Activated CD4-positive, alpha-beta T cell treated with anti-CD3 and anti-CD28 coated beads, Interleukin-2, amount 50 U/mL, for 24 hours (primary cell): ENCODE results near the gene TNFSF13B.
"Not testable (repeated sequence)": the region's sequence is repeated elsewhere in the genome, so short reads cannot be mapped to it uniquely, and the experiment has no call there.

Experiments
- DNase-seq, 2 donors: peaks; one replicate each; pipeline ENCODE4 v3.0.0-alpha.2; 2020; ENCODE audit warnings: low read depth in 1 of 2, low spot score in 1 of 2

The TNFSF13B gene, protein sequence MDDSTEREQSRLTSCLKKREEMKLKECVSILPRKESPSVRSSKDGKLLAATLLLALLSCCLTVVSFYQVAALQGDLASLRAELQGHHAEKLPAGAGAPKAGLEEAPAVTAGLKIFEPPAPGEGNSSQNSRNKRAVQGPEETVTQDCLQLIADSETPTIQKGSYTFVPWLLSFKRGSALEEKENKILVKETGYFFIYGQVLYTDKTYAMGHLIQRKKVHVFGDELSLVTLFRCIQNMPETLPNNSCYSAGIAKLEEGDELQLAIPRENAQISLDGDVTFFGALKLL

DNA sequence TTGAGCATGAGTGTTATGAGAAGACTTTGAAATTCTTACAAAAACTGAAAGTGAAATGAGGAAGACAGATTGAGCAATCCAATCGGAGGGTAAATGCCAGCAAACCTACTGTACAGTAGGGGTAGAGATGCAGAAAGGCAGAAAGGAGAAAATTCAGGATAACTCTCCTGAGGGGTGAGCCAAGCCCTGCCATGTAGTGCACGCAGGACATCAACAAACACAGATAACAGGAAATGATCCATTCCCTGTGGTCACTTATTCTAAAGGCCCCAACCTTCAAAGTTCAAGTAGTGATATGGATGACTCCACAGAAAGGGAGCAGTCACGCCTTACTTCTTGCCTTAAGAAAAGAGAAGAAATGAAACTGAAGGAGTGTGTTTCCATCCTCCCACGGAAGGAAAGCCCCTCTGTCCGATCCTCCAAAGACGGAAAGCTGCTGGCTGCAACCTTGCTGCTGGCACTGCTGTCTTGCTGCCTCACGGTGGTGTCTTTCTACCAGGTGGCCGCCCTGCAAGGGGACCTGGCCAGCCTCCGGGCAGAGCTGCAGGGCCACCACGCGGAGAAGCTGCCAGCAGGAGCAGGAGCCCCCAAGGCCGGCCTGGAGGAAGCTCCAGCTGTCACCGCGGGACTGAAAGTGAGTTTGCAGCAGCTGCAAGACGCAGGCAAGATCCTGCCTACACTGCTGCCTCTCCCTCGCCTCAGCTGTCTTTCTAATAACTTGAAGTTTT lies at the start of gene TNFSF13B:
Gene TNFSF13B, plus strand, starts transcription at position 118 of the 728 bp plus-strand sequence. Its CDS starts 178 bp downstream, at position 296.
- peak; percentile 17 to 39 for DNase-seq

DNA sequence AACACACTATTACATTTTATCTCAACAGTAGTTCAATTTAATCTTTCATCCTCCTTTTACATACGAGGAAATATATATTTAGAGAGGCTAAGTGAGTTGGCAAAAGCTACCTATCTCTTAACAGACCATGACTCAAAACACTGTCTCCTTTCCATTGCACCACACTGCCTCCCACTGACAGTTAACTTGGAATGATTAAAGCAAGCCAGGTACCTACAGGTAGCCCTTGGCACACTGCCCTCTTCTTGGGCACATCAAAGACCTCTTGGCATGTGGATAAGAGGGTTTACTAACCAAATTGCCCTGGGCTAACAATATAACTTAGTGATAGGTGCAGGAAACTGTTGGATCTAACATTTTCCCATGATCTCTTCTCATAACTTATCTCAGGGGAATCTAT lies 49.5 kb upstream of the TNFSF13B start:
- DNase-seq = no peak

DNA sequence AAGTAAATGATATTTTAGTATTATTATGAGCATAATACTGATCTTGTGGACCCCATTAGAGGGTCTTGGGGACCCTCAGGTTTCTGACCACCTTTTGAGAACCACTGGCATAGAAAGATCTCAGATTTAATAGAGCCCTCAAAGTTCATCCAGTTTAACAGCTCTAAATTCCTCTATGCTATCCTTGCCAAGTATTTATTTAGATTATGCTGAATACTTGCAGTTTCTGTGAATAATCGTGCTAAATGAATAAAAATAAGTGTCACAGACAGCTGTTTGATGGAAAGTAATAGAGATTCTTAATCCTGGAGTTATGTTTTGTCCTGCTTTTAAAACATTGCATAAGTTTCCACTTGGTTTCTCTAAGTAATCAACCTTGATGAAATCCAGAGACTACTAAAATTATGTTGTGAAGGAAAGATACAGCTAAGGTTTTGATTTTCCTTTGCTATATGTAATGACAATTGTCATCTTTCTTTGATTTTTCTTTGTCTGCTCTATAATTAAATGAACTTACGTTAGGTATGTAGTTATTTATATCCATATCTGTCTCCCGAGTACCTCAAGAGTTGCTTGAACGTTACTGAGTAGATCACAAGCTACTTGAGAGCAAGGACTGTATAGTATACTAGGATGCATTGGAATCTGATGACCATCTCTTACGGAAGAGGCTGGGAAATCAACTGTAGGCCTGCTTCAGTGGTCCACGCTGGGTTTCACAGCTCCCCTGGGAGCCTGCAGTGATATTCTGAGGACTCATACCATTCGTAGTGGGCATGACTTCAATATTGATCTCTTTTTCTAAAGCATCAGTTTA lies 45.6 kb upstream of the TNFSF13B start:
- no peak for DNase-seq

DNA sequence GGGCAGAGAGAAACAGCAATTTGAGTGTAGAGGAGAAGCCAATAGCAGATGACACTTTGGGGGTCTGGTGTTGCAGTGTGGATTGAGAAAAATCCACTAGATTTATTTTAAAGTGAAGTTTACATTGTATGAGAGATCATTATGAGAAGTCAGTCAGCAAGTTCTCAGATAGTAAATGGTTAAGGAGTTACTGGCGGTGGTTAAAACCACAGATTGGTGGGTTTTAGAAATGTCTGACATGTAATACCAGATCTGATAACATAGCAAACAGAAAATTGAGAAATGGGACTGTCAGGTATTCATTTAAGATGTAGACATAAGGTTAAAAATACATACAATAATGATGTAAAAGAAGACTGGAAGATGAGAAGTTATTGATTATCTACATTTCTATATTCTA lies 44.1 kb upstream of the TNFSF13B start:
- DNase-seq = no peak

DNA sequence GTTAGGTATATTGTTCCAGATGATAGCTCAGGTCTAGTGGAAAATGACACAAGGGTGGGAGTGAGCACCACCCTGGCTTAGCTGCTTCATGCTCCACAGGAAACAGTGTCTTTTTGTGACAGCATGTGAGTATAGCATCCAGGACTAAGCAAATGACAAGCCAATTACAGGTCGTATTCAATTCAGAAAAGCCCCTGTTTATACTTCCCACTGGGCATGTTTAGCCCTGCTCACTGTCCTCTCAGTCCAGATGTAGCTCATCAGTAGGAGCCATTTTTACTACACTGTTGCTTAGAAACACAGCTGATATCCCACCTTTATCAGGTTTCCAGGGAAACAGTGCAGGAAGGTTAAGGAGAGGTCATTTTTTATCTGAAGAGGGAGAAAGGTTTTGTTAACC lies 43.3 kb upstream of the TNFSF13B start:
- DNase-seq = no peak

DNA sequence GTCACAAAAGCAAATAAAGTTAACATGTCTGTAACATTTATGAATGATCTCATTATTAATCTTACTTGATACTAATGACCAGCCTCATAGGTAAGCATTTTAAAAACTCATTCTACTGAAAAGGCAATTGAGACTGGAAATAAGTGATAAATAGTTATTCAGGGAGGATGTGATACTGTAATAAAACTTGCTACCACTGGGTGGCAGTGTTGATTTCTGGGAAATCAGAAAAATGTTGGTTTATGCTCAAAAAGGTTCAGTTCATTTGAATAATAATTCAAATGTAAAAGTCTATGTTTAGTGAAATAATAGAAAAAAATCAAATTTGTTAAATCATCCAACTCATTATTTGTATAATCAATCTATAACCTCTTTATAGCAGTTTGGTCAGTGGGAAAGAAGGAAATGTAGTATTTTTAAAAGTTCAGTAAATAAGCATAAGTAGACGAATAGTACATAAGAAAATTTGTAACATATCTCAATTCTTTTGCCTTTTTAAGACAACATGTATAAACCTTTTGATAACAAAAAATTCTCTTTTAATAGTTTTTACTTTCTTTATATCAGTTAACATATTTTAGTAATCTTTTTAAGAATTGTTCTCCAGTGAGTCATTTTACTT lies 41.8 kb upstream of the TNFSF13B start:
- peak in 1 of 2 donors; percentile 21 for DNase-seq

DNA sequence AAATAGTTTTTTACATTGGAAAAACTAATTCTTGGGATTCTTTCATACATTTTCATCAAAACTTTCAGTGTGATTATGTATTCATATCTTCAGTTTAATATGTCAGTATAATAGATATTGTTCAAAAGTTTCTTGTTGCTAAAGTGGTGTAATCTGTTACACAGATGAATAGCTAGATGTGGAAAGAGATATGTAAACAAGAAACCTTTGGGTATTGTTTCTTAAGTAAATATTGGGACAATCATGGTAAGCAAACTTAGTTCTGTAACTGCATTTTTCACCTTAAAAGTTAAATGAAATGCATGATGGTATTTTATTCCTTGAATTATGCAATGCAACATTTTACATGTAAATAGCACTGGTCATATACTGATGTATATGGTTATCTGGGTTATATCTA lies 39.1 kb upstream of the TNFSF13B start:
- DNase-seq = no peak

DNA sequence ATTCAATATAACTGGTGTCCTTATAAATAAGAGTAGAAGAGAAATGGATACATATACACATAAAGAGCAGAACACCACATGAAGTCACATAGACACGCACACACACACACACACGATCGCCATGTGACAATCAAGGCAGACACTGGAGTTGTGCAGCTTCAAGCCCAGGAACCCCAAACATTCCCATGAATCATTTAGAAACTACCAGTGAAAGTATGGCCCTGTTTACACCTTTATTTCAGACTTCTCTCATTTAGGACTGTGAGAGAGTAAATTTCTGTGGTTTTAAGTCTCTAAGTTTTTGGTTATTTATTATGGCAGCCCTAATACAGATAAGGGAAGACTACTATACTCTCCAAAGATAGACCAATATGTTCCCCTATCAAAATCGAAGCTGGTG lies 20.4 kb upstream of the TNFSF13B start:
- DNase-seq = no peak

DNA sequence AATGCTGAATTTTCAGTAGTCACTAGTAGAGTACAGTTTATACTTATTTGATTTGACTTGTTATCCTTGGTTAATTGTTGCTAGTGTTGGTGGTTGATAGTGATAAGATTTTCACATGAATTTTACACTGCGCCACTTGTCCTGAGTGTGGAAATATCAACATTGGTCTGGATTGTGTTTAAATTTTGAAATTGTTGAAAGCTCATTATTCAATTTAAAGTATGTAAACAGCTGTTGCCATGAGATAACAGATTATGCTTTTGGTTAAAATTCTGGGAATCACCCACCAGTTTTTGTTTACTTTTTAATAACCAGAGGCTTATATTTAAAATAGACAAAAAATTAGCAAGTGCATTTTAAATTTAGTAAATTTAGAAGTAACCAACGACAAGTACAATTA lies 12.3 kb upstream of the TNFSF13B start:
- DNase-seq = no peak

DNA sequence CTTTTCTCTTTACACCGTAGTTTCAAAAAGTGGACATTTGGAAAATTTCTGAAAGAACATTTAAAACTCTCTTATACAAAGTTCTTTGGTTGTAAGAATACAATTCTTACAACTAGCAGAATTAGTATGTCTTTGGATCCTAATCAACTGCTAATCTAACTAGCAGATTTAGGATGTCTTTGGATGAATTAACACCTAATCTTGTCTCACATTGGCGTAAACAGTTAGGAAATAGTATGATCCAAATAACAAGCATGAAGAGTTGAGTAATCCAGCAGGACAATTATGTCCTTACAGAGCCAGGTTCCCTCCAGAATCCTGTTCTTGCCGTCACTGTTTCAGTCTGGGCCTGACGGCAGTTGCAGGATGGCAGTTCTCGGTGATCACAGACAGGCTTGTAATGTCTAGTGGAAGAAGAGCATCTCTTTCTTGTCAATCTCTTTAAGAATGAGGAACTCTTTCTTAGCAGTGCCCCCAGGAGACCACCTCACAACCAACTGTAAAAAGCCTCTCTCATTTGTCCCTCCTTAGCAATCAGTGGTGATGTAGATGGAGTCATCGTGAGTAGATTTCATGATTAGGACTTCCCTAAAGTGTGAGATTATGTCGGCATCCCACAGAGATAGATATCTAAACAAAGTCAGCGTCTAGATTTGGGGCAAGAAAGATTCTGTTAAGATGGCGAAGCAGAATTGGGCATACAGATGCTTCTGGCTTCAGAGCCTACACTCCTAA lies 5.7 kb upstream of the TNFSF13B start:
- no peak for DNase-seq

DNA sequence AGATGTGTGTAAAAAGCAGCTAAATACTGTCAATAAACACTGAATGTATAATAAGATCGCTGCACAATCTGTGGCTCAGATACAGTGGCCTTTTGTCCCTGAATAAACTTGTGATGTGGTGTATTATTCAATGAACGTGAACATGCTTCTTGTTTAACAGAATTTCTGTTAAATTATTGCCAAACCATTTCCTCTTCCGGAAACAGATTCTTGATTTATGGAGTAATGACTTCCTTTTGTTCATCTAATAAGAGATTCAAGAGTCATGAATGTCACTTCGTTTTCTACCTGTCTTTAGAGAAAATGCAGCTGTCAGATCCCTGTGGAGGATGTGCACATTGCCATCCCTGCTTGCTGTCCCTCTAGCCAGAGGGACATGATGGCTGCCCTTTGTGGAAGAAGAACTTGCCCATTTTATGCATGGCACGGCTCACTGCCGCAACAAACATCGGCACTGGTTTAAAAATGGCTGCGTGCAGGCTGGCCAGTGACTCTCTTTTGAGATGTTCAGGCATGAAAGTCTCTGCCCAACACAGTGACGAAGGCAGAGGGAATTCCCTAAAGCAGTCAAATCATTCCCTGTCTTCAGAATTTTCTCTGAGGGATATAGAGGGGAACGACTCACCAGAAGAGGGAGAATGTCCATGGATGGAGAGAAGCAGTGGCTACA lies 3.1 kb upstream of the TNFSF13B start:
- no peak for DNase-seq

DNA sequence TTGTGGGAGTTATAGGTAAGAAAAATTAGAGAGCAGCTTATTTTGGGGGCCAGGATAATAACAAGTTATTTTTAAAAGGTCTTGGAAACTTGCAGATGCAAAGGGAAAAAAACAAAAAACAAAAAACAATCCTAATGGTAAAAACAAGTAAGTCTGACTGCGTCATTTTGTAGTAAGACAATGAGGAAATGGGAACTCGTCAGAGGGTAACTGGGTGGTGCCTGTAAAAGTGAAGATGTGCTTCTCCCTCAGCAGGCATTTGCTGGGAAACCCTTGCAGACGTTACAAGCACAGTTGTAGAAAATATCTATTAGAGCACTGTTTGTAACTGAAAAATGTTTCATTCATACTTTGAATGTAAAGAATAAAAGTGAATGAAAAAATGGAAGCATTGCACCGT lies 2.2 kb upstream of the TNFSF13B start:
- no peak for DNase-seq

DNA sequence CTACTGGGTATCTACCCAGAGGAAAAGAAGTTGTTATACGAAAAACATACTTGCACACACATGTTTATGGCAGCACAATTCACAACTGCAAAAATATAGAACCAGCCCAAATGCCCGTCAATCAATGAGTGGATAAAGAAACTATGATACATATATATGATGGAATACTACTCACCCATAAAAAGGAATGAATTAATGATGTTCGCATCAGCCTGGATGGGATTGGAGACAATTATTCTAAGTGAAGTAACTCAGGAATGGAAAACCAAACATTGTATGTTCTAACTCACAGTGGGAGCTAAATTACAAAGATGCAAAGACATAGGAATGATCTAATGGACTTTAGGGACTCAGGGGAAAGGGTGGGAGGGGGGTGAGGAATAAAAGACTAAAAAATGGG lies 1.7 kb upstream of the TNFSF13B start:
- not testable (repeated sequence) for DNase-seq

DNA sequence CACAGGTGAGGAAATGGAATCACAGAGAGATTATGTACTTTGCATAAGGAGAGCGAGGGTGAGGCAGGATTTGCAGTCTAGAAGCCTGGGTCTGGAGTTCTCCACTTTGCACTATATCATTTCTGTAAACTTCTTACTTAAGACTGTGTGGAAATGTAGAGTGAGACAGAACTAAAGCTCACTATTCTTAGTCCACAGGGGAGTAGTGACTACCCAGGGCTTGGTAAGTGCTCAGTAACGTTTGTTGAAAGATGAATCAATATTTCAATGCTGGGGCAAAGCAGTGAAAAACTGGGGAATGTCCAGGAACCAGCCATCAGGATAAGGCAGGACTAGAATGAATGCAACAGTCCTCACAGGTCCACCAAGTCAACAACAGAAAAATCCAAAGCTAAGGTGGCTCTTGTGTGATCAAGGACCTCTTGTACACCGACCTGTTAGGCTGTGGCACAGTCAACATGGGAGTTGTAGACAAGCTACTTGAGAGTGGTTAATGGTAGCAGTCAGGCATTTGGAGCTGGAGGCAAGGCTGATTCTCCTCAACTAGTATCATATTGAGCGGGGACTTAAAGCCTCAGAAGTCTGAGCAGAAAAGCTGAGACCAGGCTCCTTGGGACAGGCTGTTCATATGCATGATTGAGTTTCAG lies 929 bp upstream of the TNFSF13B start:
- DNase-seq = no peak

DNA sequence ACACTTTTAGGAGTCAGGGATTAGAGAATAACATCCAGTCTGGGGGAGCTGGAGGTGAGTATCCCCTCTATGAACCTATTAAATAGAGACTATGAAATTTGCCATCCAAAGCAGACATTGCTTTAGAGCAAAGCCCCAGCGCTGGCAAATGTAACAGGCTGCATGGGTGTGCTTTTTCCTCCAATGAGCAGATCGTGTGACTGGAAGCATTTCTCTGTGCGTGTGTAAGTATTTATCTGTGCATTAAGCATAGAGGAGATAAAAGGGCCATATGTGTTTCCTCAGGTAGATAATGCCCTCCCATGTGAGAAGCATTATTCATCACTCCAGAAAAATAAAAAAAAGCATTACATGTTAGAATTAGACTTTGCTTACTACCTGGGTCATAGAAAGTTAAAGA lies 924 bp downstream of the TNFSF13B start:
- DNase-seq = no peak

DNA sequence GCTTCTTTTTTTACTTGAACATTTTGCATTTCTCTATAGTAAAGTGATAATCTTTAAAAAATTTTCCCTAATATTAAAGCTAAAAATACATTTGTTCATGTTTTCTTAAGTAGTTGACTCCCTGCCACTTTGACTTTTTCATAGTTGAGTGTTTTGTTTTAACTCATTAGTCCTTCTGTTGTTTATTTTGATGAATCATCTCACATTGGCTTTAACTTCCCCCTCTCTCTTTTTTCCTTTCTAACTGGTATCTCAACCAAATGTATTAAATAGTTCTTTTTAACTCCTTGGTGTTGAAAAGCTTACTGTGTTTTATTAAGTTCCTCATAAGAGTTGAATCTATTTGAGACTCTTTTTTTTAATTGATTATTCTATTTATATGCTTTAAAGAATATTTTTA lies 2.8 kb downstream of the TNFSF13B start:
- no peak for DNase-seq

DNA sequence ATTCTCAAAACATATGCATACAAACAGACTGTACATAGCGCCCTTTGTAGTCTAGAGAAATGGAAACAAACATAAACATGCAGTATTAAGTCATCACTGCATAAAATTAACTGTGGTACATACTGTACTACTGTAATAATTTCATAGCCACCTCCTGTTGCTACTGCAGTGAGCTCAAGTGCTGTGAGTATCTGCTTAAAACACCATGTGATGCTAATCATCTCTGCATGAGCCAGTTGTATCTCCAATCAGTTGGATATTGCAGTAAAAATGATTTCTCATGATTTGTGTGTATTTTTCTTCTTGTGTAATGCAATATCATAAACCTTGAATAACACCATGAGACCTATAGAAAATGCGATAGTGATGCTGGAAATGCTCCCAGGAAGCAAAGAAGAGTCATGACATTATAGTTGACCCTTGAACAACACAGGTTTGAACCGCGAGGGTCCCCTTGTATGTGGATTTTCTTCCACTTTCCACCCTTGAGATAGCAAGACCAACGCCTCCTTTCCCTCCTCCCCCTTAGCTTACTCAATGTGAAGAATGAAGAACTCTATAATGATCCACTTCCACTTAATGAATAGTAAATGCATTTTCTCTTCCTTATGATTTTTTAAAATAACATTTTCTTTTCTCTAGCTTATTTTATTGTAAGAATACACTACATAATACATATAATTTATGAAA lies 4.1 kb downstream of the TNFSF13B start:
- no peak for DNase-seq

DNA sequence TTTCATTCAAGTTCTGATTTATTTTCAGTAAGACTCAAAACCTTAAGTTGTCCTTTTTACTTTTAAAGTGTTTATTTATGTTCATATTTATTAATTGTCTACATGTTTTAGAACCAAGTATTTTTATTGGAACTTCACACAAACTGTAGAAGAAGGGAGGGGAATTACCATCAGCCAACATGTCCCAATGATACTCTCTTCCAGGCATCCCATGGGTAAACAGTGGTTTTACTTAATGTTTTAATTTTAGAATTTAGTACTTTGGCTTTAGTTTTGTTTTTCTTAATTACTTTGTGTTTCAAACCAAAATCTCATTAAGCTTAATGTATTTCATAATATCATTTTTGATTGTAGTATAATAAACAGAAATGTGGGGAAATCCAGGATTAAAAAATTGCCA lies 5.2 kb downstream of the TNFSF13B start:
- DNase-seq = no peak

DNA sequence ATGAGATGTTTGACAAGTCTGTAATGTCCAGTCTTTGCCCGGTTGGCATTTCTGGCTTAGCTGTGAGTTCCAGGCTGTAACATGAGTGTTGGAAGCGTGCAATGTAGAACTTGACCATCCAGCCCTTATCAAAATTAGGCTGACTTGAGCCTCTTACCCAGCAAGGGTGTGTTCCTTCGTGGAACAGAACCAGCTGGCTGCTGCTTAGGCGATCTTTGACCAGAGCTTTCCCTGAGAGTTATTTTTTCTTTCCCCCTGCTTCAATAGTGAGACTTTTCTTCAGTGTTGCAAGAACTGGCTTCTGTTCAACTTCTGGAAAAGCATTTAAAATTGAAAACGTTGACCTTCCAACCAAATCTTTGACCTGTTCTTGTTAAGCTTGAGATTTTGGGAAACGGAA lies 6.5 kb downstream of the TNFSF13B start:
- no peak for DNase-seq
